BE2C (cell line): ENCODE measurements around the gene ANKRD62.

Experiments used
- DNase-seq: peaks from one replicate; pipeline ENCODE4 v3.0.0-alpha.2; 2020
- H3K27me3 ChIP-seq: fragments of 250-450 bp; sonication (Bioruptor Pico); 2 replicates; pipeline ENCODE4 v1.5.1; 2020; ENCODE audit warnings: mild to moderate bottlenecking
- H3K36me3 ChIP-seq: fragments of 250-450 bp; sonication (Bioruptor Pico); 2 replicates; pipeline ENCODE4 v1.5.1; 2020; ENCODE audit warnings: mild to moderate bottlenecking
- H3K4me1 ChIP-seq: fragments of 250-450 bp; sonication (Bioruptor Pico); 2 replicates; pipeline ENCODE4 v1.5.1; 2020
- H3K4me3 ChIP-seq: 2 replicates; pipeline ENCODE4 v1.5.1; 2011; ENCODE audit warnings: low read depth, low read length
- H3K9me3 ChIP-seq: fragments of 250-450 bp; sonication (Bioruptor Pico); 2 replicates; pipeline ENCODE4 v1.5.1; 2020
- TF ChIP-seq, protein P1 (sequence below): IDR thresholded peaks from 2 replicates; pipeline ENCODE4 v1.5.1; 2012; ENCODE audit warnings: mild to moderate bottlenecking, low read depth, low read length

ANKRD62 gene

DNA sequence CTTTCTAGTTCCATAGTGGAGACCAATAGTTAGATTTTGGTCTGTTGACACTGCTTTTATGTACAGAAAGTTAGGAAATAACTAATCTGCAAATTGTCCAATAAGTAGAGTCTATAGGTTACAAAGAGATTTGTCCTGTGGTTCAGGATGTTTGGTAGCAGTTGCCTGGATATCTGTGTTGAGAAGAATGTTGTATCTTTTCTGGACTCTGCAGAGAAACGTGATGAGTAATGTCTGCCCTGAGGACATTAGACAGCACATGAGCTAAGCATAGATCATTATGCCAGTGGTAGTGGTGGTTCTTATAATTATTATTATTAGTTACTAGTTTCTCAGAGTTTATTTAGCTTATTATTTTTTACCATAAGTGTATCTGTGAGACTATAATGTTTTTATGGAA, 65.8 kb downstream of the ANKRD62 start:
- Histone ChIP-seq H3K9me3 (no peaks in the 10 kb centered on the region), H3K27me3 (no peaks in the 10 kb centered on the region), H3K4me3 (no peak overlapping the region), H3K36me3 (no peaks in the 10 kb centered on the region), H3K4me1 (no peaks in the 10 kb centered on the region)
- DNase-seq: no peak
- TF ChIP-seq, protein P1, sequence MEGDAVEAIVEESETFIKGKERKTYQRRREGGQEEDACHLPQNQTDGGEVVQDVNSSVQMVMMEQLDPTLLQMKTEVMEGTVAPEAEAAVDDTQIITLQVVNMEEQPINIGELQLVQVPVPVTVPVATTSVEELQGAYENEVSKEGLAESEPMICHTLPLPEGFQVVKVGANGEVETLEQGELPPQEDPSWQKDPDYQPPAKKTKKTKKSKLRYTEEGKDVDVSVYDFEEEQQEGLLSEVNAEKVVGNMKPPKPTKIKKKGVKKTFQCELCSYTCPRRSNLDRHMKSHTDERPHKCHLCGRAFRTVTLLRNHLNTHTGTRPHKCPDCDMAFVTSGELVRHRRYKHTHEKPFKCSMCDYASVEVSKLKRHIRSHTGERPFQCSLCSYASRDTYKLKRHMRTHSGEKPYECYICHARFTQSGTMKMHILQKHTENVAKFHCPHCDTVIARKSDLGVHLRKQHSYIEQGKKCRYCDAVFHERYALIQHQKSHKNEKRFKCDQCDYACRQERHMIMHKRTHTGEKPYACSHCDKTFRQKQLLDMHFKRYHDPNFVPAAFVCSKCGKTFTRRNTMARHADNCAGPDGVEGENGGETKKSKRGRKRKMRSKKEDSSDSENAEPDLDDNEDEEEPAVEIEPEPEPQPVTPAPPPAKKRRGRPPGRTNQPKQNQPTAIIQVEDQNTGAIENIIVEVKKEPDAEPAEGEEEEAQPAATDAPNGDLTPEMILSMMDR: no peak

- Histone ChIP-seq H3K4me1 (no peaks in the 10 kb centered on the region), H3K4me3 (no peak overlapping the region)
- no peak for DNase-seq
Measured at GRCh38 chr18:12162786-12163185, 69.1 kb downstream of the ANKRD62 start.

GRCh38 chr18:12165038-12165768, 71.6 kb downstream of the ANKRD62 start:
- no peaks in the 10 kb centered on the region for H3K36me3 ChIP-seq
- TF ChIP-seq, protein P1: no peak
- no peak overlapping the region for H3K4me3 ChIP-seq
- no peaks in the 10 kb centered on the region for H3K9me3 ChIP-seq
- no peaks in the 10 kb centered on the region for H3K4me1 ChIP-seq
- DNase-seq: no peak
- H3K27me3 ChIP-seq: no peaks in the 10 kb centered on the region

More at GRCh38 chr18:12162786-12163185, 69.1 kb downstream of the ANKRD62 start:
- Histone ChIP-seq H3K9me3 (no peaks in the 10 kb centered on the region), H3K36me3 (no peaks in the 10 kb centered on the region), H3K27me3 (no peaks in the 10 kb centered on the region)
- TF ChIP-seq, protein P1: no peak
